ENCODE data around the gene TAF1B.

The TAF1B gene

DNA sequence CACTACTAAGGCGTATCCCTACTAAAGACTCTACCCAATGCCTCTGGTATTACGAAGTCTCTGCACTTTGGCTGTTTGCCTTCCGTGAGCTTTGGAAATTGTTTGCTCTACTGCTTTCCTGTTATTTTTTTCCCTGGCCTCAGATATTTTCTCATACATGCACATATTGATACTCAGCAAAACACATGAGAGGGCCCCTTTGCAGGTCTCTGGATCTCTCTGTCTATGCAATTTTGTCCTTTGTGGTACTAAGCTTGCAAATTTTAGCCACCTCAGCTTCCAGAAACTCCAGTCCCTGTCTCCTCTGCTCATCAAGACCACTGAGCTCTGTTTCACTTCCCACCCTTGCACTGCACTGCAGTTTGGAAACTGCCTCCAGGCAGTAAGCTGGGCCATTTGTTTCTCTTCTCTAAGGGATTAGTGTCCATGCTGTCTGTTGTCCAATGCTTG lies 46.6 kb downstream of the TAF1B start:
- H3K4me3 ChIP-seq (ENCODE audit: low read depth, low read length), result no peak overlapping the region
- TF ChIP-seq, protein P1, sequence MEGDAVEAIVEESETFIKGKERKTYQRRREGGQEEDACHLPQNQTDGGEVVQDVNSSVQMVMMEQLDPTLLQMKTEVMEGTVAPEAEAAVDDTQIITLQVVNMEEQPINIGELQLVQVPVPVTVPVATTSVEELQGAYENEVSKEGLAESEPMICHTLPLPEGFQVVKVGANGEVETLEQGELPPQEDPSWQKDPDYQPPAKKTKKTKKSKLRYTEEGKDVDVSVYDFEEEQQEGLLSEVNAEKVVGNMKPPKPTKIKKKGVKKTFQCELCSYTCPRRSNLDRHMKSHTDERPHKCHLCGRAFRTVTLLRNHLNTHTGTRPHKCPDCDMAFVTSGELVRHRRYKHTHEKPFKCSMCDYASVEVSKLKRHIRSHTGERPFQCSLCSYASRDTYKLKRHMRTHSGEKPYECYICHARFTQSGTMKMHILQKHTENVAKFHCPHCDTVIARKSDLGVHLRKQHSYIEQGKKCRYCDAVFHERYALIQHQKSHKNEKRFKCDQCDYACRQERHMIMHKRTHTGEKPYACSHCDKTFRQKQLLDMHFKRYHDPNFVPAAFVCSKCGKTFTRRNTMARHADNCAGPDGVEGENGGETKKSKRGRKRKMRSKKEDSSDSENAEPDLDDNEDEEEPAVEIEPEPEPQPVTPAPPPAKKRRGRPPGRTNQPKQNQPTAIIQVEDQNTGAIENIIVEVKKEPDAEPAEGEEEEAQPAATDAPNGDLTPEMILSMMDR (IDR thresholded peaks at IDR 0.05; ENCODE audit: low read depth, low read length), result no peak

DNA sequence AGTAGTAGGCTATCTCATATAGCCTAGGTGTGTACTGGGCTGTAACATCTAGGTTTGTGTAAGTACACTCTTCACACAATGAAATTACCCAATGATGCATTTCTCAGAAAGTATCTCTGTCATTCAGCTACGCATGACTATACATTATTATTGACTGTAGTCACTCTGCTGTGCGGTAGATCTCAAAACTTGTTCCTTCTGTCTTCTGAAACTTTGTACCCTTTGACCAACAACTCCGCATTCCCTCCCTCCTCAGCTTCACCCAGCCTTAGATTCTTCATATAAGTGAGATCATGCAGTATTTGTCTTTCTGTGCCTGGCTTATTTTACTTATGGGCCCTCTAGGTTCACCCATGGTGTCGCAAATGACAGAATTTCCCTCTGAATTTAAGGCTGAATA lies 49.0 kb downstream of the TAF1B start:
- no peak overlapping the region for H3K4me3 ChIP-seq (ENCODE audit: low read depth, low read length)
- TF ChIP-seq, protein P1 (IDR thresholded peaks at IDR 0.05; ENCODE audit: low read depth, low read length), result no peak

DNA sequence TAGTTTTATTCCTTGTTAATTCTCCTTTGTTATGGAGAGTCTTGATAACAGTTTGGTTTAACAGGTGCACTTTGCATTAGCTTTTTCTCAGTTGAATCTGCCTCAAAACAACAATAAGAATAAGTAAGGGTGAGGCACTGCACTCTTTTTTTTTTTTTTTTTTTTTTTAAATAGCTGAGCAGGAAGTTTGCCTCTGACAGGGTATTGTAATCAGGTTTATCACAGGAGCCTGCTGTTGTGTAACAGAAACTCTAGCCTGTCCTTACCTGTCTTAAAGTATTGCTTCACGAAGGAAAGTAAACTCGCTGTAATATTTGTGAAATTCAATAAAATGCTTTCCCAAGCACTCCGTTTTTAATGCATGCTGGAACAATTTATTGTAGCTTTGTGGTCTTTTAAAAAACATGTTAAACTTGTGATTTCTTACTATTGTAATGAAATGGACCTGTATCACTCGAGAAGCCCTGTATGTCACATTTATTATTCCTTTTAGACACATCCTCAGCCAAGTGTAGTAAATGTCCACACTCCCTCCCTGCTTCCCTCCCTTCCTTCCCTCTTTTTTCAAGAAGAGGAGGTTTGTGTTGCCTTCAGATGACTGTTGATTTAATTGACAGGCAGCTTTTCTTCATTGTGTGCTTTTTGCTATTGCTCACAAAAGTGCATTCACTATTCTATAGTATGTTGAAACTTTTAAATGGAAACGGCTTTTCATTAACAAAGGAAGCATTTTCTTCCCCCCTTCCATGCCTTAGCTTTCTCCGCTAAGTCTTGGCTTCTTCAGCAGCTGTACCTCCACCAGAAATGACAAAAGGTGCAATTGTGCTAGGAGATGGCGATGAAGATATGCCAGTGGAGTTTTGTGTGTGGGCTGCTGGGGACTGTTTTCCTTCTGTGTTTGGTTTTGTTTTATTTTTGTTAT lies 52.7 kb downstream of the TAF1B start:
- no peak overlapping the region for H3K4me3 ChIP-seq (ENCODE audit: low read depth, low read length)

DNA sequence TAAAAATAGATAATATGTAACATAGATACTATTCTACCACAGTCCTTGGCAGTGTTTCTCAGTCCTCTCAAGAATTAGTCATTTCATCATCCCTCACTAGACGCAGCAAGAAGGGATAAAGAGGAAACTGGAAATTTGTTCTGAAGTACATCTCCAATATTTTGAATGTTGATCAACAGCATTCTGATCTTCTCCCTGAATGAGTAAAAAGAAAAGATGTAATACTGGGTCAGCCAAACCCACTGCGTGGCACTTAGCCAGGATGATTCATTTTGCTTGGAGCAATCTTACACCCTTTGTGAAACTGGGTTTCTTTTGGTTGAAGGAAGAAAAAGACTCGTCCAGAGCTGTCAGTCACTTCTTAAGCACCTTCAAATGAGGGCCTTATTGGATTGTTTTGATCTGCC lies 54.1 kb downstream of the TAF1B start:
- H3K4me3 ChIP-seq (ENCODE audit: low read depth, low read length), result no peak overlapping the region
- TF ChIP-seq, protein P1 (IDR thresholded peaks at IDR 0.05; ENCODE audit: low read depth, low read length), result no peak

More for the DNA sequence above, 52.7 kb downstream of the TAF1B start:
- TF ChIP-seq, protein P1 (IDR thresholded peaks at IDR 0.05; ENCODE audit: low read depth, low read length), result no peak

DNA sequence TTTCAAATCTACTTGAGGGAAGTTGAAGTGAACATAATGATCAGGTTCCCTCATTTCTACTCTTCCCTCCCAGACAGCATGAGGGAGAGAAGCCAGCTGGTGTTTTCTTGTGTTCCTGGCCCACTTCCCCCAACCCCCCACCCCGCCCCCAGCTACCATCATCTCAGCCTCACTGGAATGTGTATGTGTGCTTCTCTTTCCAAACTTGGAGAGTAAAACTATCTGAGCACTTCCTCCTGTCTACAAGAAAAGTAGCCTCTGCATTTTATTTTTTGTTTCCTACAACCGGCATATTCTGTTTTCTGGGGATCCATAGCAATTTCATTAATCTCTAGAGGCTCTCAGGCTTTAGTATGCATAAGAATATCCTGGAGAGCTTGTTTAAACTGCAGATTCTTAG lies 54.6 kb downstream of the TAF1B start:
- H3K4me3 ChIP-seq (ENCODE audit: low read depth, low read length), result no peak overlapping the region
- TF ChIP-seq, protein P1 (IDR thresholded peaks at IDR 0.05; ENCODE audit: low read depth, low read length), result no peak

DNA sequence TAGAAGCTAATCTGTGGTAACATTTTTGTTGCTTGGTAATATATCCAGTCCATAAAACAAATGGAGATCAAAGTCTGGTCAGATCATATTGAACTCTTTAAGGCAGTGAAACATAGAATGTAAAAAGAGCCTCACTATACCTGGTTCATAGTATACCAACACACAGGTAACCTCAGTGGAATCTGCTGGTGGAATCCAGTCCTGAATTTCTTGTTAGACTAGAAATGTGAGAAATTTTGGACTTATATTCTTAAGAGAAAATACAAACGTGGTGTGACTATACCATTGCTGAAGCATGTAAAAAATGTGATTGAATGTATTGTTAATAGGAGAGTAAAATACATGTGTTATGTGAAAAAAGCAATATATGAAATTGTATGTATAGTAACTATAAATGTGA lies 62.1 kb downstream of the TAF1B start:
- TF ChIP-seq, protein P1 (IDR thresholded peaks at IDR 0.05; ENCODE audit: low read depth, low read length), result no peak
- no peak overlapping the region for H3K4me3 ChIP-seq (ENCODE audit: low read depth, low read length)

DNA sequence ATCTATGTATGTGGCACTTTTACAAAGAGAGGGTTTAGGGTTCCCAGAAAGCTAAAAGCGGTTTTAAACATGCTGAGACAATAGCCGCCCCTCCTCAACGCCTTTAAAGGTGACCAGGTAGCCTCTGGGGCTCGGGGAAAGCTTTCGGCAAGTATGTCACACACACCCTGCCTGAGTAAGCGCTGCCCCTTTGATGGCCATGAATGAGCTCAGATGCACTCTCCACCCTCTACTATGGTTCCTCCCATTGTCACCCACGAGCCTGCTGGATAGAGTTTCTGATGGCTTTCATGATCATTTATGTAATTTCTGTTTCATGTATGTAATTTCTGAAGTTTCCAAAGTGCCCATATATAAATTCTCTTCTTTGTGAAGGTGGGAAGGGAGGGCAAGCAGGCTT lies 64.1 kb downstream of the TAF1B start:
- no peak overlapping the region for H3K4me3 ChIP-seq (ENCODE audit: low read depth, low read length)
- TF ChIP-seq, protein P1 (IDR thresholded peaks at IDR 0.05; ENCODE audit: low read depth, low read length), result no peak
